NCI-H1092 treated with DMSO at 0.1 percent for 48 hours (cell line): Measurements from ENCODE around the gene CDC14B.
"Not testable (repeated sequence)": the region's sequence is repeated elsewhere in the genome, so short reads cannot be mapped to it uniquely, and the experiment has no call there.

Experiments
- DNase-seq: peaks from one replicate; lab custom pipeline; 2025; lab: John Stamatoyannopoulos, UW

Gene CDC14B

DNA sequence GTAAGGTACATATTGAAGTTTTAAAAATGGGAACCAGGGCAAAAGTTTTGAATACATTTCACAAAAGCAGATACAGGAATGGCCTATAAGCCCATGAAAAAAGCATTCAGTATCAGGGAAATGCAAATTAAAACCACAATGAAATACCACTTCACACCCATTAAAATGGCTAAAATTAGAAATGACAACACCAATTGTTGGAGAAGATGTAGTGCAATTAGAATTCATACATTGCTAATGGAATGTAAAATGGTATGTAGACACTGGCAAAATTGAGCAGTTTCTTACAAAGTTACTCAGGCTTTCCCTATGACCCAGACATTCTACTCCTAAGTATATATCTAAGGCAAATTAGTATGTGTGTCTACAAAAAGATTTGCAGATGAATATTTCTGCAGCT lies 34.2 kb downstream of the CDC14B start:
- DNase-seq, result no peak

GRCh38 chr9:96582199-96582598 lies 37.4 kb downstream of the CDC14B start:
- not testable (repeated sequence) for DNase-seq

- no peak for DNase-seq
These were observed 37.9 kb downstream of the CDC14B start for GRCh38 chr9:96581786-96582185.

GRCh38 chr9:96581301-96581700 lies 38.3 kb downstream of the CDC14B start:
- DNase-seq, result no peak

DNA sequence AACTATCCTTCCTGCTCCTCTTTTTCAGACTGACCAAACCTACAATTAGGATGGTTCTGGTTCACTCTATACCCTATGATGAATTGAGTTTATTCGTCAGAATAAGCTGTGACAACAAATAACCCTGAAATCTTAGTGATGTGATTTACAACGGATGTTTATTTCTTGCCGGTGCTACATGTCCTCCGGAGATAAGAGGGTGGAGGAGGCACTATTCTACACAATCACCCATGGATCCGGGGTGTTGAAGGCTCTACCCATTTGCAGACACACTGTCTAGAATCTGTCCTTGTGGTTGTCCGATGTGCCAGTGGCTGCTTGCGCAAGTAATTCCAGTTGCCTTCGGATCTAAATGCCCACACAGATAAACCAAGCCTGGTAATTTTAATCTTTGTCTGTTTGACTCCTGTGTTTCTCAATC lies 44.7 kb downstream of the CDC14B start:
- DNase-seq, result no peak

- no peak for DNase-seq
These were observed 45.2 kb downstream of the CDC14B start for GRCh38 chr9:96574455-96574854.

DNA sequence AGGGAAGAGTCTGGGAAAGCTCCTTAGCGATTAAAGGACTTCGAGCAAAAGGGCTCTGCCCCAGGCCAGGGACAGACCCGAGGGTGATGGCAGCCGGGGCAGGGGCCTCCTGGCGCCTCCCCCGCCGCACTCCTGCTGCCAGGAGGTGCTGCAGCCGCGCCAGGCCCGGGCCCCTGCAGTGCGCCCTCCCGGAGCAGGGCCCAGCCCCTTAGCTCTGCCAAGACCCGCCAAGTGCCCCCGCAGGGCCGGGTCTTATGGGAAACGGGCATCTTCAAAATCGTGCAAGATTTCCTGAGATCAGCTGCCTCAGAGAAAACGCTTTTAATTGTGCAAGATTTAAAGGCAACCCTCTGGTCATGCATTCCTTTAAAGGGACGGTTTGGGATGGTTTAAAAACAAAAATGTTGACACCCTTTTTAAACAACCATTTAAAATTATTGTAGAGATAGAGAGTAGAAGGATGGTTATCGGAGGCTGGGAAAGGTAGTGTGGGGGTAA lies 52.4 kb downstream of the CDC14B start:
- no peak for DNase-seq

GRCh38 chr9:96566498-96567202 lies 53.0 kb downstream of the CDC14B start:
- no peak for DNase-seq

DNA sequence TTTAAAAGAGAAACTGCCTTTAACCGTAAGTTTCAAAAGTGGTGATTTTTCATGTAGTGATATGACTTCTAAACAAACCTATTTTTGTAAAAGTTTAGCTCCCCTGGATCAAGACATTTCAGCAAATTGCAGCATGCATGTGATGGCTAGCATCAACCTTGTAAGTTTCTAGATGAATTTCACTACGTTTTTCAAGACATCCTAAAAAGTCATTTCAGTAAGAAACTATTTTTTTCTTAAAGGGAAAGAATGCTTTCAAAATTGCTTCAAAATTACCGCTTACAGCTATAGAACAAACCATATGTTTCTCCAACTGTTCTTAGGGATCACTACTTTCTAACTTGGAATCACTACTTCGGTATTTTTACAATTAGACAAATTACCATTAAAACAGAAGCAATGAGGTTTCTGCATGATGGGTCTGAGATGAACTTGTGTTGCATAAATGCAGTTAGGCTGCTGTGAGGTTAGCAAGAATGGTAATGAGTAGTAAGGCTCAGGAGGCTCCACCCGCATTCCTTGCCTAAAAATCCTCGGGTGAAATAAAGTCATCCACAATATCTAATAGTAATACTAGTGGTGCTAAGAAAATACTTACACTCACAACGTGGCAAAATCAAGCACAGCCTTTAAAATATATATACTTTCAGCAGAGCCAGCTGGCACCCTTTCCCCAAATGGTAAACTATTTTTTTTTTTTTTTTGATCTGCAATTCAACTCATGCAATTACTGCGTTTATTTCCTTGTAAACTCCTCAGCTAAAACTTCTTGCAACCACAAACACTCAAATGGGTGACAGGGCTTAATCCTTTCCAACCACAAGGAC lies 53.8 kb downstream of the CDC14B start:
- no peak for DNase-seq

- no peak for DNase-seq
These were observed 55.4 kb downstream of the CDC14B start for GRCh38 chr9:96564217-96564616.

GRCh38 chr9:96559339-96559943 lies 60.2 kb downstream of the CDC14B start:
- no peak for DNase-seq

- no peak for DNase-seq
These were observed 61.7 kb downstream of the CDC14B start for GRCh38 chr9:96557921-96558320.

DNA sequence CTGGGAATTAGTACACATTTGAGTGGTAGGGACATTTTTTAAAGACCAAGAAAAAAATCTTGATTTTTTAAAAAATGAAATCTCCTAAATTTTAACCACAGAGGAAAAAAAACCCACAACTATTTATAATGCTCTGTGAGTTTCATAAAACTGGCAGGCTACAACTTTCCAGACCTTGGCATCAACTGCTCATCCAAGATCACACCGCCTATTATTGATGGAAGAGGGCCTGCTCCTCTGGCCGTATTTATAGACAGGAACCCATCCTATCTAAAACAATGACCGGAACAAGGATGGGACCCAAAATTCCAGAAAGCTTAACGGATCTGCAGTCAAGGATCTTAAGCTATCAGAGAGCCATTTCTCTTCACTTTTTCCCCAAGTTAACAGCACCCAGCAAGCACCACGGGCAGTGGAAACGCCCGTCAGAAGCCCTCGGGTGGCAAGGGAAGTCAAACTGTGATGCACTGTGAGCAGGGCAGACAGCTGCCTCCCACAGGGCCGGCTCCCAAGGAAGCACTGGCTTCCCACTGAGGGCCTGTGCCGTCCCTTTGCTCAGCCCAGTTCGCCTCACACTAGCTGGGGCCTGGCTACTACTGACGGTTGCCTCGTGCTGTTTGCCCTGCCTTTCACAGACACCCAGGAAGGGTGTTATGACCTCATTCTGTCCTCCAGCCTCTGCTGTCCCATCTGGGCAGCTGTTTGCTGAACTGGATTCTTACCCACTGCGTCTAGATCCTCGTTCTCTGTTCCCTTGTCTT lies 62.8 kb downstream of the CDC14B start:
- no peak for DNase-seq

DNA sequence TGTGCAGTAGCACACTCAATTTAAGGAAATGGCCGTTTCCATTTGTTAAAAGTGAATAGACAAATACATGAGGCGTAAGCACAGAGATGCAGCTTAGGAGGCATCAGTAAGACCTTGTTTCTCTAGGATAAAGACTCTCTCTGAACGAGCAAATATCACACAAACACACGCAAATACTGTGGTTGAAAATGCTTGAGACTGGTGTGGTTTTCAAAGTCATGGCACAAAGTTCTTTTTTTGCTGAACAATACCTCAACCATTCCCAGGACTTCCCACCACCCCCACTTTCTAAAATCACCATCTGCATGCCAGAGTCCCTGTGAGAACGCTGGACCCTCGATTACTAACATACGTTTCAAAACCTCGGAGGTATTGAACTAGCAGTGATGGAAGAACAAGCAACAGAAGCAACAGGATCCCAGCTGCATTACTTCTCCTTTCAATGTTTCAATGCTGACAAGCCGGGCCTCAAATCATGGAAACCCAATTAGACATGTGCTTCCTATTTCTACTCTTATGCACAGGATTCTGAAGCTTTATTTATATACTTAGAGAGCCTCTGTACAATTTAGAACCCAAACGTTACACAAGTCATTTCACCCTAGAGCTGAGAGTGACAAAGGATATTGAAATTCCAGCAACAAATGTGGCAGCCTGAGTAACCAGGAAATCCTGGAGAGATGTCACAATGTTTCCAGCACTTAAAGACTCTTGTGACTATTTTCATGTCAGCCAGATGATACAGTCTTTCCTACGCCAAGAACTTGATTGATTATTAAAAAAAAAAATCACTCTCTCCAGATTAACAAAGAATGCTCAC lies 63.9 kb downstream of the CDC14B start:
- no peak for DNase-seq

DNA sequence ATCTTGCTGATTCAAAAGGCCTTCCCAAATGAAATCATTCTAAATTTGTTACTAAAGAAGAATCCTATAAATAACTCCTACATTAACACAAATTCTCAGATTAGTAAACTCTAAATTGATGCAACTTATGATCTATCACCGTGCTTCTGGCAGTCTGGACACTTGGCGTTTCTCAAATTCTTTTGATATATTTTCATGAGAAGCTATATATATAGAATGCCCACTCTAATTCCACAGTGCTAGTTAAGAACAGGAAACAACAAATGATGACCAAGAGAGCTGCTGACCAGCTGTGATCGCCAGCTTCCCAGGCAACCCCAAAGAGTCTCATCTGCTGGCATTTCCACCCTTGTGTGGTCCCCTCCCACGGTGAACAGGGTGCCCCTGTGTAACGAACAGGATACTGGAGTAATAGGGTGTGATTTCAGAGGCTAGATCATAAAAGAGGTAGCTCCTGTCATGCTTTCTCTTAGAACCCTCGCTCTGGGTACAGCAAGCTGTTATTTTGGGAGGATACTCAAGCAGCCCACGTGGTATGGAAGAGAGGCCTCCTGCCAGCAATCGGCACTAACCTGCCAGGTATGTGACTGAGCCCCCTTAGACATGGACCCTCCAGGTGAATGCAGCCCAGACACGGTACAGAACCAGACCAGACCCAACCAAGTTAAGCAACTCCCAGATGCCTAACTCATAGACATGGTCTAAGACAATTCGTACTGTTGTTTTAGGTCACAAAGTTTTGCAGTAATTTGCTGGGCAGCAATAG lies 64.7 kb downstream of the CDC14B start:
- DNase-seq, result no peak

DNA sequence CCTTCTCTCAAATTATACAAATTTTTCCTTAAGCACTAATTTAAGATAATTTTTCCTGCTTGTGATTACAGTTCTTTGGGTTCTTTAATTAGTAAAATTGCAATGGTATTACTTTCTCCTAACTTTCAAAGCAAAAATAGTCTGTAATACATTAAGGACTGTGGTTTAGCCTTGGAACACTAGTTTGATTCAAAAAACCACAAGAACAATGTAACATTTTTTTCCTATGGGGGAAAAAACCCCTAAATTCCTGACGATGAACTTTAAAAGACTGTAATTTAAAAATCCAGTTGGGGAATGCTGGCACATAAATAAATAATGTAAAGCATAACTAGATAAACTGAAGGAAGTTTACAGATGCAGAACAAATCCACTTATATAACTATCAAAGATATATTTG lies 65.3 kb downstream of the CDC14B start:
- DNase-seq, result no peak

DNA sequence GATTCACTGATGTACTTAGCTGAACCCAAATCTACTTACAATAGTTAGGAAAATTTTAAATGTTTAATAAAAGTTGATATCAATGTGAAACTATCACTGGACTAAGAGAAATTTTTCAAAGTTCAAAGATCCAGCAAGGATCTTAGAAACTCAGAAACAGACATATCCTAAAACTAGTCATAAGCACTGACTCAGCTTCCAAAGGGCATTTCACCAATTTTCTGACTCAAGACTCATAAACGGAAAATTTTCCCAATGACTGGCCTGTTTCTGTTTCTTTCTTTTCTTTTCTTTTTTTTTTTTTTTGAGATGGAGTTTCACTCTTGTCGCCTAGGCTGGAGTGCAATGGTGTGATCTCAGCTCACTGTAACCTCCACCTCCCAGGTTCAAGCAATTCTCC lies 66.6 kb downstream of the CDC14B start:
- no peak for DNase-seq

DNA sequence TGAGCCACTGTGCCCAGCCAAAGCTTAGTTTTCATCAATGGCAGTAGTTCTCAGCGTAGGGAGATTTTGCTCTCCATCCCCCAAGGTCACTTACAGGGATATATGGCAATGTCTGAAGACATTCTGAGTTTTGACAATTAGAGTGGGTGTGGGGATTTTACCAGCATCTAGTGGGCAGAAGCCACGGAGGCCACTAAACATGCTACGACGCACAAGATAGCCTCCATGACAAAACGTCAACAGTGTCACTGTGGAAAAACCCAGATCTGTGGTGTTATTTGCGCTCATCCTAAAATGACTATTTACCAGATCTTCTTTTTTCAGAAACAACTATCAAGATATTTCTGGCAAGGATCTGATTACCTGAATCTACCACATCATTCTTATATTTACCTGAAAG lies 68.2 kb downstream of the CDC14B start:
- DNase-seq, result no peak

DNA sequence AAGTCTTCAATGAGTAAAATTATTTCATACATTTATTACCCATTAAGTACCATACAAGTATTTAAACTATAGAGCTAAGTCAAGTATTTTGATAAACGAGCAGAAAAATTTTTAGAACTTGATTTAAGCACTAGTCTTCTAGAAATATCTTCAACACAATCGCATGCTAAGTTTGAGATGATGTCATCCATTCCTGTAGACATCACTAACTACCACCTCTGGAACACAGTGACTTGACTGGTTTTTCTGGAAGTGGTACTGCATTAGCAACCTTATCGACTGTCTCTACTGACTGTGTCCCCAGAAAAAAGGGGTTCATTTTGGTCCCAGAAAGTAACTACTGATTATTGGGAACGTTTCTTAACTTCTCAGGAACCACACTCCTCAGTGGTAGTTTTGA lies 69.0 kb downstream of the CDC14B start:
- DNase-seq, result no peak

- DNase-seq, result not testable (repeated sequence)
These were observed 76.5 kb downstream of the CDC14B start for GRCh38 chr9:96543131-96543530.

DNA sequence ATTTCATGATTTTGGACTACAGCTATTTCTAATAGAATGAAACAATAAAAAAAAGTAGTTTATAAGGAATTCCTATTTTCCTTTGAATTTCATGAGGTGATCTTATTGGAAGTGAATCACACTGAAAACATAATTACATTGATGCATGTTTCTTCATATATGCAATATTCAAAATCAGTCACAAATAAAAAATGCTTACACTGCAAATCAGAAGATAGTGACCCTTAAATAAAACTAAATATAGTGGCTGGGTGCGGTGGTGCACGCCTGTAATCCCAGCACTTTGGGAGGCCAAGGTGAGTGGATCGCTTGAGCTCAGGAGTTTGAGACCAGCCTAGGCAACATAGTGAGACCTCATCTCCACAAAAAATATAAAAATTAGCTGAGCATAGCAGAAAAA lies 79.5 kb downstream of the CDC14B start:
- DNase-seq, result no peak
